ENCODE data around the gene SLC41A3.

DNA sequence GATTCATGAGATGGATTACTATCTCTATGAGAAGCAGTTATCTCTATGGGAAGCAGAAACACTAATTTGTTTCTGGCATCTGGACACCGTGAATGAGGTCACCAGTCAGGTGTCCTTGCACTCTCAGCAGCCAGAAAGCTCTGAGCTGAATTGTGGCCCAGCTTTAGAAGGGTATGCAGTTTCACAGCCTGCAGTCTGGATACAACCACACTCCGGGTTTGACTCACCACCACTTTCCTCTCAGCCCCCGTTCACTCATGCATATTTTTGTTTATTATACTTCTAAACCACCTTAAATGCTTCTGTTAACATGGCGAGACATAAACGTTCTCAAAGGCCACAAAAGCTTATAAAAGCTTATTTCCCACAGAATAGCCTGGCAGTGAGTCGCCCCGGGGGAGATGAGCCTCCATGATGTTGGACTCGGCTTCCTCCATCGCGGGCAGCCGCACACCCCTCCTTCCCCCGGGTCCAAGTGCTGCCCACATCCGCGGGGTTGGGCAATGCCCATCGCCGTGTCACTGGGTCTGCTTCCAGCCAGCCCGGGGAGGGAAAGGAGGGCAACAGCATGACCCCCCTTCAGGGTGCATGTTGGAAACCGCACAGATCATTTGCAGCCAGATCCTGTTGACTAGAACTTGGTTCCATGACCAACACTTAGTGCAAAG is 16.8 kb upstream of the SLC41A3 start:
- no peak for TF ChIP-seq RFX5 (IDR thresholded peaks at IDR 0.05)
- TF ChIP-seq, protein P1, sequence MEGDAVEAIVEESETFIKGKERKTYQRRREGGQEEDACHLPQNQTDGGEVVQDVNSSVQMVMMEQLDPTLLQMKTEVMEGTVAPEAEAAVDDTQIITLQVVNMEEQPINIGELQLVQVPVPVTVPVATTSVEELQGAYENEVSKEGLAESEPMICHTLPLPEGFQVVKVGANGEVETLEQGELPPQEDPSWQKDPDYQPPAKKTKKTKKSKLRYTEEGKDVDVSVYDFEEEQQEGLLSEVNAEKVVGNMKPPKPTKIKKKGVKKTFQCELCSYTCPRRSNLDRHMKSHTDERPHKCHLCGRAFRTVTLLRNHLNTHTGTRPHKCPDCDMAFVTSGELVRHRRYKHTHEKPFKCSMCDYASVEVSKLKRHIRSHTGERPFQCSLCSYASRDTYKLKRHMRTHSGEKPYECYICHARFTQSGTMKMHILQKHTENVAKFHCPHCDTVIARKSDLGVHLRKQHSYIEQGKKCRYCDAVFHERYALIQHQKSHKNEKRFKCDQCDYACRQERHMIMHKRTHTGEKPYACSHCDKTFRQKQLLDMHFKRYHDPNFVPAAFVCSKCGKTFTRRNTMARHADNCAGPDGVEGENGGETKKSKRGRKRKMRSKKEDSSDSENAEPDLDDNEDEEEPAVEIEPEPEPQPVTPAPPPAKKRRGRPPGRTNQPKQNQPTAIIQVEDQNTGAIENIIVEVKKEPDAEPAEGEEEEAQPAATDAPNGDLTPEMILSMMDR (IDR thresholded peaks at IDR 0.05) = no peak
- no peak for TF ChIP-seq EP300 (IDR thresholded peaks at IDR 0.05)
- no peak for TF ChIP-seq POLR2A (IDR thresholded peaks at IDR 0.05; ENCODE audit: low read length)
